Left hindlimb (tissue), 1 donor: Measurements from ENCODE around the gene JAZF1.

ENCODE experiments used
- DNase-seq: peaks from one replicate; pipeline ENCODE4 v3.0.0-alpha.2; 2018

Gene JAZF1

GRCh38 chr7:28133872-28134271, 46.7 kb downstream of the JAZF1 start:
- DNase-seq: no peak

DNA sequence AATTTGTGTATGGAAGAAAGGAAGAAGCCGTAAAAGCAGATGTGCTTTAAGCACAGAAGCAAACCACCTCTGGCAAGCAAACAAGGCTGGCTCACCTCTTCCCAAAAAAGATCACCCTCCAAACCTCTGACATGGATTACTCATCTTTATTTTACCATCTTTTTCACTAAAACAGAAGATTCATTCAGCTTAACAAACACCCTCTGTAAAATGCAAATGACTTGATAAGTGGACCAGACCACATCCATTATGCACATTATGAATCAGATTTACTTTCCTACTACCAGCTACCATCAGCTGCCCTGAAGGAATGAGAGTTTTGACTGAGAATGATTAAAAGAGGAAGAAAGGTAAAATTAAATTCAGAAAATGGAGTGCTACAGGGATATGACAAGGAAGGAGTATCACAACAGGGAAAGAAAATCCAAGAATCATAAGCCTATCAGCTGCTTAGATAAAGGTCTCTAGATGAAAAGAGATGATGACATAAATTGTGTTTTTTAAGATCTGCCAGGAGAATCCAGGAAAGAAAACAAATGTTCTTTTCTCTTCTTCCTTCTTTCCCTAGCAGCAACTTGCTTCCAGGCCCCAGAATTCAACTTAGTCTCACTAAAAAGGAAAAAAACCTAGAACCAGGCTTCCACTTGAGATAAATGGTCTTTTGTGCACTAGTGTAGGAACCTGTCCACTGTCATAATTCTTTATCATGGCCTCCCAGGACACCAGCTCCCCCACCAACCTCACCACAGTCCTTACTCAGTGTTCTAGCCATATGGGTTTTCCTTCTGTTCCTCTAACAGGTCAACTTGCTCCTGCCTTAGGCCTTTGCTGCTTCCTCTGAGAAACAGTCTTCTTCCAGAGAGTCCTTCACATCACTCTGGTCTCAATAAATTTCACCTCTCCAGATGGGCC, 47.4 kb downstream of the JAZF1 start:
- DNase-seq: no peak

- no peak for DNase-seq
These were observed 50.3 kb downstream of the JAZF1 start for GRCh38 chr7:28130277-28130676.

- DNase-seq: no peak
These were observed 52.0 kb downstream of the JAZF1 start for GRCh38 chr7:28128608-28129007.

DNA sequence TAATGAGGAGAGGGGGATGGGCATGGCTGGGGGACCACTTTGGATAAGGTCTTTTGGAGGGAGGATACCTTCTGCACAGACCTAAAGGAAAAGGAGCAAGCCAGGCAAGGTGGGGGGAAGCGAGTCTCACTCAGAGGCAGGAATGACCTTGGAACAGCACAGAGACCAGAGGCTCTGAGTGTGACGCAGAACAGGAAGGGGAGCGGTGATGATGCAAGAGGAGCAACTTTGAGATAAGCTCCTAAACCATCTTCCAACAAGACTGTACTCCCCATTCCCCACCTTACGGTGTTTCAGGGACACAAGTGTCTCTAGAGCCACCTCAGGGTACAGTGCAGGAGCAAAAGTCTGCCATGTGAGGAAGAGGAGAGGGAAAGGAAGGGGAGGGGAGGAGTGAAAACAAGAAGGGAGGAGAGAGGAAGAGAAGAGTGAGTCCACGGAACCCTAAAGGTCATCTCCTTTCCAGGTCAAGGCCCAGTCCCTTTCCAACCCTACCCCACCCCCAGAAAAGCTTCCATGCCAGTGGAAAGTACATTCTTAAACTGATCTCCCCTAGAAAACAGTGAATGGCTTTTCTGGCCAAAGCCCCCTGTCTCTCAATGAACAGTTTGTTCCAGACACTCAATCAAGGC, 54.1 kb downstream of the JAZF1 start:
- no peak for DNase-seq

GRCh38 chr7:28125431-28126409, 54.9 kb downstream of the JAZF1 start:
- DNase-seq: peak; percentile 51

- no peak for DNase-seq
These were observed 56.2 kb downstream of the JAZF1 start for GRCh38 chr7:28124413-28124812.

DNA sequence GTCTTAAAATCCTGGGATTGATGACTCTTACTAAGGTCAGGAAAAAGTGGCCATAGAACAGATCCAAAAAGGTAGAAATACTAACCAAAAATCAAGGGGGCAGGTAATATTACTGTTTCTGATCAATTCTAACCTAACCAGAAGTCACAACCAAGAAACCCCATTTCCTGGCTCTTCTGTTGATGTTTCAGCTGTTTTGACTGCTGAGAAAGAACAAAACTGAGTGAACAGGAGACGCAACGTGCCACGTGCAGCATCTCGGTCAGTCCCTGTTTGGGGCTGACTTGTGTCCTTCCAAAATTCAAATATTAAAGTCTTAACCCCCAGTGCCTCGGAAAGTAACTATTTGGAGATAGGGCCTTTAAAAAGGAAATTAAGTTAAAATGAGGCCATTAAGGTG, 56.8 kb downstream of the JAZF1 start:
- DNase-seq: no peak

GRCh38 chr7:28121496-28121895, 59.1 kb downstream of the JAZF1 start:
- no peak for DNase-seq

DNA sequence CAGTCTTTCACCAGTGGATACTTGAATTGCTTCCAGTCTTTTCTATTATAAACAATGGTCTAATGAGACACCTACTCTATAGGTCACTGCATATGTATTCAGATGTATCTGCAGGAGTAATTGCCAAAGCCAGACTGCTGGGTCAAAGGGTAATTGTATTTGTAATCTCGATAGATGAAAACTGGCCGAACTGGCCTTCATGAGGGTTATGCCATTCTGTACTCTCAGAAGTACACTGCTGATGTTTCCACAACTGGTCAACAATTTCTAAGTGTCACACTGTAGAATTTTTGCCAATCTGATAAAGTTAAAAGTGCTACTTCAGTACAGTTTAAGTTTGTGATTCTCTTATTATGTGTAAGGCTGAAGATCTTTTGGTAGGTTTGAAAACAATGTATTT, 64.6 kb downstream of the JAZF1 start:
- DNase-seq: no peak

- DNase-seq: no peak
These were observed 65.3 kb downstream of the JAZF1 start for GRCh38 chr7:28115261-28115660.

DNA sequence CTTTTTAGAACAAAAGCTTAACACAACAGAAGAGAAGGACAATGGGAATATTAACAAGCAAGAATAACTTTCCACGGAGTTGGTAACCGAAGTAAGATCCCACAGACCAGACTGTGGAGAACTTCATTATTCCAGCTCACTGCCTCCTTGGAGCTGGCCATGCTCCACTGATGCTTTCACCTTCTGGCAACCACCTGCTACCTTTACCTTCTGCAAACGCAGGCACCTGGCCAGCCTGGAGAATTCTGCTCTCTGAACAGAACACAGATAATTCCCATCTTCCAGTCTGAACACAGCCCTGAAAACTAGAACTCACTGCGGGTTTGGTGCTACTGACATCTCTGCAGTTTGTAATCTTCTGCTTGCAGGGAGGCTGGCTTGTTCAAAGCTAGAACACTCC, 66.5 kb downstream of the JAZF1 start:
- no peak for DNase-seq

- DNase-seq: no peak
These were observed 67.6 kb downstream of the JAZF1 start for GRCh38 chr7:28112883-28113540.

- no peak for DNase-seq
These were observed 68.1 kb downstream of the JAZF1 start for GRCh38 chr7:28112467-28112866.

DNA sequence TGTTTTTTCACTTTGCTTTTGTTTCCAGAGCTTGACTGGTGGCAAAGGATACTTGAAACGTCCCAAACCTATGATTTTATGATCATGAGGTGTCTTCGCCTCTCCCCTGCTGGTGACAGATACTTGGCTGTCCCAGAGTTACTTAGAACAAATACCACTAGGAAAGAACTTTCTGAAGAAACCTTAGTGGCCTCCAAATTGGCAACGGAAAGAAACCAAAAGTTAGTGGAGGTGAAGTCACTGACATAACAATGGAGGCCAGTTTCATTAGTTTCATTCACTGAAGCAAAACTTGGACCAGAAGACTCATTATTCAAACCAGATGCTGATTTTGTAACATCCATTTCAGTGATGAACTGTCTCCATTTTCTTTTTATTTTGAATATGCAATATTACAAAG, 68.6 kb downstream of the JAZF1 start:
- DNase-seq: peak; percentile 48

DNA sequence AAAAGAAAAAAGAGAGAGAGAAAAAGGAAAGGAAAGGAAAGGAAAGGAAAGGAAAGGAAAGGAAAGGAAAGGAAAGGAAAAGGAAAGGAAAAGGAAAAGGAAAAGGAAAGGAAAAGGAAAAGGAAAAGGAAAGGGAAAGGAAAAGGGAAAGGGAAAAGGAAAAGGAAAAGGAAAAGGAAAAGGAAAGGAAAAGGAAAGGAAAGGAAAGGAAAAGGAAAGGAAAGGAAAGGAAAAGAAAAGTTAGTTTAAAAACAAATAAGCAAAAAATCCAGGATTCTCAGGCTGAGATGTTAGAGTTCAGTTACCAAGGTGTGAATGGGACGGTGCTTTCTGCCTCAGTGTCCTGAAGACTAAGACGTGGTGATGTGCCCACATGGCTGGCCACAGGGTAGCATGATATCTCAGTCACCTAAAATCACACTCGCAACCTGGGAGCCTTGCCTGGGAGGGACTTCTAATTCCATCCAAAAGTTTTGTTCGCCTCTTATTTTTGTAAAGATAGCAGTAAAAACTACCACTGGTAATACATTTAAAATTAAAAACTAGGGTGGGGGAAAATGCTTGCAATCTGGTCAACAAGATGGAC, 70.1 kb downstream of the JAZF1 start:
- DNase-seq: no peak

GRCh38 chr7:28108747-28109146, 71.8 kb downstream of the JAZF1 start:
- no peak for DNase-seq

DNA sequence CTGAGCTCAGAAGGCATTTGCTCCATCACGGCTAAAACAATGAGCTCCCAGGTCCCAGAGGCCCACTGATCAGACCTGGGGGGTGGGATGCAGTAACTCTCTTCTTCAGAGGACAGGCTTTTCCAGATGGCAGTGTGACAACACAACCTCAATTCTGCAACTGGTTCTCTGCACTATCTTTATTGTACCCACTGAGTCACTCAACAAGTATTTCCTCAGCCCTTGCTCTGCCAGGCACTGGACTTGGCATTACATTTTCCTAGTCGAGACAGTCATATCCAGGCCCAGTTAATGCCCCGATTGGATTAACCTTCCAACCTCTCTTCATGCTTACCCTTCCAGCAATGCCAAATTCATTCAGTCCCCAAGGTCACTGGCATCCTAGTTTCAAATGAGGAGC, 72.6 kb downstream of the JAZF1 start:
- no peak for DNase-seq

DNA sequence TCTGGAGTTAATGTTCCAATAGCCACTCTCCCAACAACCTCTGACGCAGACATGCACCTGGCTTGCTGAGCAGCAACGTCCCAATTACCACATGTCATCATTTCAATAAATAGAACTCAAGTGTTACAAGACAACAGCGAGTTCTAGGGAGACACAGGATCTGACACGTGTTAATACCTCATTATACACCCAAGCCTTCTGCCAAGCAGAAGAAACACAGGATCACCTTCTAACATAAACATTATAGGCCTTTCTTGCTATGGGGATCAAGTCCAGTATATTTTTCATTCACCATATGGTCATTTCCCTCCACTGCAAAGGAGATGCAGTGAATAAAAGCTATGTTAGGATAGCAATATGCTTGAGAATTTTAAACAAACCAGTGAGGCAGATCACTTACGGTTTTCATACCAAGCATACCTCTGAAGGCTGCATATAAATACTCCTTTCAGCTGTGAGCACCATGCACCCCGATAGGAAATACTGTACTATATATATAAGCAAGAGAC, 74.2 kb downstream of the JAZF1 start:
- no peak for DNase-seq

GRCh38 chr7:28105234-28105633, 75.4 kb downstream of the JAZF1 start:
- DNase-seq: no peak

DNA sequence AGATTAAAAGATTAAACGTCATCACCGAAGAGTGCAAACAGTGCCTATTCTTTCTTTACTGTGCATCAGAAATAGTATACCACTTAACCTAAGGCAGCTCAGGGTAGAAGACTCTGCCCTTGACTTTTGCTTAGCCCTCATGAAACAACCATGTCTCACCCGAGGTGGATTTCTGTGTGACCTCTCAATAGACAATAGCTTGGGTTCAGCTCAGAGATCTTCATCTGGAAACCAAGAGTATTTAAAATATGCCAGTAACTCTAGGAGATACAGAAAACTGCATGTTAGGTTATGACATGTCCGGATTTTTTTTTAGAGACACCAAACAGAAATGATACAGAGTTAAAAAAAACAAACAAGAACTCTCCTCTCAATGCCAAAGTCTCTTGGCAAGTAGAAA, 75.8 kb downstream of the JAZF1 start:
- no peak for DNase-seq

GRCh38 chr7:28104041-28104541, 76.5 kb downstream of the JAZF1 start:
- no peak for DNase-seq
